DOHH2 (cell line): ENCODE measurements around the gene RNF145.

ENCODE experiments used
- CTCF ChIP-seq: fragments of 200-600 bp; sonication (generic); IDR thresholded peaks from one replicate; pipeline ENCODE4 v1.5.1; 2014; ENCODE audit warnings: antibody characterized with exemption, mild to moderate bottlenecking, low read depth, low read length; ENCODE audit not compliant: poor library complexity, severe bottlenecking
- EZH2phosphoT487 ChIP-seq: fragments of 200-600 bp; sonication (generic); IDR thresholded peaks from 2 replicates; pipeline ENCODE4 v1.6.1; 2017; ENCODE audit warnings: borderline replicate concordance, mild to moderate bottlenecking, antibody characterized with exemption, low read length, moderate library complexity, mixed read lengths

DNA sequence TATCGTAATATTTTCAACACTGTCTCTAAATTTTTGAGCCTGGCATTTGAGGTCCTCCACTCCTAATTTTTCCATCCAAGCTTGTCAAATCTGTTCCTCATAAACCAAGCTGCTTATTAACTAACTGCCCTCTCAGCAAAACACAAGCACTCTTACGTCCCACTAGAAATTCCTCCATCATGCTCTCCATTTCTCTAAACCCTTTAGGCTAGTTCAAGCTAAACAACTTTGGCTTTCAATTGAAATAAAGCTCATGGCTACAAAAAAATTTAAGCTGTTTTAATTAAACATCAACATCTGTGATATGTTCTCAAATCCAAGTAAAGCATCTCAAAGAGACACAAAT is 45.7 kb downstream of the RNF145 start:
- no peak for TF ChIP-seq CTCF
- TF ChIP-seq EZH2phosphoT487: no peak
